Measurements from ENCODE around the gene ICAM3.

Gene ICAM3

GRCh38 chr19:10378124-10378523, 38.7 kb upstream of the ICAM3 start:
- TF ChIP-seq TAF1 (IDR thresholded peaks at IDR 0.05; ENCODE audit: borderline replicate concordance, insufficient read depth, low read length) (no peak), FOXP2 (optimal IDR thresholded peaks at IDR 0.05; ENCODE audit: borderline replicate concordance, extremely low read depth, extremely low read length, insufficient read depth) (no peak), SIN3A (IDR thresholded peaks at IDR 0.05; ENCODE audit: borderline replicate concordance, insufficient read depth, low read length) (no peak), REST (IDR thresholded peaks at IDR 0.05; ENCODE audit: insufficient read depth in 1 of 2, low read depth in 2 of 2, low read length in 2 of 2) (no peak)

- TF ChIP-seq FOXP2 (optimal IDR thresholded peaks at IDR 0.05; ENCODE audit: borderline replicate concordance, extremely low read depth, extremely low read length, insufficient read depth), result no peak
- TF ChIP-seq POLR2AphosphoS5 (IDR thresholded peaks at IDR 0.05; ENCODE audit: low read depth, low read length), result no peak
- no peak for TF ChIP-seq SIN3A (IDR thresholded peaks at IDR 0.05; ENCODE audit: borderline replicate concordance, insufficient read depth, low read length)
- TF ChIP-seq REST (IDR thresholded peaks at IDR 0.05; ENCODE audit: insufficient read depth in 1 of 2, low read depth in 2 of 2, low read length in 2 of 2), result no peak
- TF ChIP-seq TAF1 (IDR thresholded peaks at IDR 0.05; ENCODE audit: borderline replicate concordance, insufficient read depth, low read length), result no peak
These were observed 35.5 kb upstream of the ICAM3 start for GRCh38 chr19:10374931-10375330.

GRCh38 chr19:10372690-10373089, 33.3 kb upstream of the ICAM3 start:
- no peak for TF ChIP-seq FOXP2 (optimal IDR thresholded peaks at IDR 0.05; ENCODE audit: borderline replicate concordance, extremely low read depth, extremely low read length, insufficient read depth)
- no peak for TF ChIP-seq REST (IDR thresholded peaks at IDR 0.05; ENCODE audit: insufficient read depth in 1 of 2, low read depth in 2 of 2, low read length in 2 of 2)

- TF ChIP-seq POLR2AphosphoS5 (IDR thresholded peaks at IDR 0.05; ENCODE audit: low read depth, low read length) (no peak), FOXP2 (optimal IDR thresholded peaks at IDR 0.05; ENCODE audit: borderline replicate concordance, extremely low read depth, extremely low read length, insufficient read depth) (no peak), REST (IDR thresholded peaks at IDR 0.05; ENCODE audit: insufficient read depth in 1 of 2, low read depth in 2 of 2, low read length in 2 of 2) (no peak), SIN3A (IDR thresholded peaks at IDR 0.05; ENCODE audit: borderline replicate concordance, insufficient read depth, low read length) (no peak), TAF1 (IDR thresholded peaks at IDR 0.05; ENCODE audit: borderline replicate concordance, insufficient read depth, low read length) (no peak)
These were observed 28.8 kb upstream of the ICAM3 start for GRCh38 chr19:10368101-10368803.

GRCh38 chr19:10365518-10365917, 26.1 kb upstream of the ICAM3 start:
- no peak for TF ChIP-seq SIN3A (IDR thresholded peaks at IDR 0.05; ENCODE audit: borderline replicate concordance, insufficient read depth, low read length)
- no peak for TF ChIP-seq FOXP2 (optimal IDR thresholded peaks at IDR 0.05; ENCODE audit: borderline replicate concordance, extremely low read depth, extremely low read length, insufficient read depth)
- no peak for TF ChIP-seq TAF1 (IDR thresholded peaks at IDR 0.05; ENCODE audit: borderline replicate concordance, insufficient read depth, low read length)
- TF ChIP-seq REST (IDR thresholded peaks at IDR 0.05; ENCODE audit: insufficient read depth in 1 of 2, low read depth in 2 of 2, low read length in 2 of 2), result no peak
- no peak for TF ChIP-seq POLR2AphosphoS5 (IDR thresholded peaks at IDR 0.05; ENCODE audit: low read depth, low read length)

All from PFSK-1 (cell line).